ENCODE measurements around the gene HNRNPA2B1.
"Not testable (repeated sequence)": the region's sequence is repeated elsewhere in the genome, so short reads cannot be mapped to it uniquely, and the experiment has no call there.

Gene HNRNPA2B1

DNA sequence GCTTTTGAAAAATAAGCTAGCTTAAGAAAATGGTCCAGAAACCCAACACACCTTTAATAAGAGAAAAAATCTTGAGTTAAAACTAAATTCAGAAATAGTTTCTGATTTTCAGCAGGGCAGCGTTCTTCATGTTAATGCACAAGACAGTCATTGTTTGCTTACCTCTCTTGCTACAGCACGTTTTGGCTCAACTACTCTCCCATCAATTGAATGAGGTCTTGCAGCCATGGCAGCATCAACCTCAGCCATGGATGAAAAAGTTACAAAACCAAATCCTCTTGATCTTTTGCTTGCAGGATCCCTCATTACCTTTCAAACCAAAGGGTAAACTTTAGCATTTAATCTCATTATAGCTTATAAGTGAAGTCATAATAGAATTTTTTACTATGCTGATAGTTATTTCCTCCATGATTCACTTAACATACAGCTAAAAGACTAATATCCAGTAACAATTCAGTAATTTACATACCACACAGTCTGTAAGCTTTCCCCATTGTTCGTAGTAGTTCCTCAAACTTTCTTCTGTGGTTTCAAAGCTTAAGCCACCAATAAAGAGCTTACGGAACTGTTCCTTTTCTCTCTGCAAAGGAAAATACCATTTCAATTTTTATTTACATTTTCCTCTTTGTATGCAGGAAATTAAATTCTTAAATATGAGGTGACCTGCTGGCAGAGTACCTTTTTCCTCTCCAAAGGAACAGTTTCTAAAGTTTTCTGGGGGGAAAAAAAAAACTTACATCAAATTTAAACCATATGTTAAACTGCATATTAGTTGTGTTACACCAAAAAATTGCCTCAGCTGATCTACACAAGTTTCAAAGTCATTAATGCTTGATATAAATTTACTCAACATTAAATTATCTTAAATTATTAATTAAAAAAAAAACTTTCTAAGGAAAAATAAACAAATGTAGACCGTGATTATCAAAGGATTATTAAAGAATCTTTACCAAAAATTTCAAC is 3.1 kb downstream of the HNRNPA2B1 start:
- DNase-seq: no peak

DNA sequence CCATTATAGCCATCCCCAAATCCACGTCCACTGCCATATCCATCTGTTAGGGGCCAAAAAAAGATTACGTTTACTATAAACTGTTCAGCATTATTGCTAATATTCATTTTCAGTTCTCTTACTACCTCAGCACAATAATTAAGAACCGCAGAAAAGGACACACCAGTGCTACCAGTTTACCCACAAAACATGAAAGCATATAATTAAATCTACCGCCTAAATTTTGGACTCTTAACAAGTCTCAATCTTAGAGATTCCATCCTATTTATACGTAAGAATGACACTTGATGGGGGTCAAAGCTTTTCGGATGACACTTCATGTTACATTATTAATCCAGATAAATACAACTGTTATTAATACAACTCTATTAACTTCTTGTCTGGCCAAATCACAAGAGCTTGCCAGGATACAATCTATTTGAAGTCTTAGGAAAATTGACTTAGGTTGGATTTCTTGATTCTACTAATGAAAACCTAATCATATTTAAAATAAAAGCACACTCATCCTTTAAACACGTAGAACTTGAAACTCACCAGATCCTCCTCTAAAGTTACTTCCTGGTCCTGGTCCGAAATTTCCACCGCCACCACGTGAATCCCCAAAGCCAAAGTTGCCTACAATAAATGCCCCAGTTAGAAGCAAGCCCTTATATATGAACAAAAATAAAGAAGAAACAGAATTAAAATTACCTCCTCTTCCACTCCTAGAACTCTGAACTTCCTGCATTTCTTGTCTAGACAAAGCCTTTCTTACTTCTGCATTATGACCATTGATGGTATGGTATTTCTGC is 4.5 kb downstream of the HNRNPA2B1 start:
- DNase-seq: no peak

DNA sequence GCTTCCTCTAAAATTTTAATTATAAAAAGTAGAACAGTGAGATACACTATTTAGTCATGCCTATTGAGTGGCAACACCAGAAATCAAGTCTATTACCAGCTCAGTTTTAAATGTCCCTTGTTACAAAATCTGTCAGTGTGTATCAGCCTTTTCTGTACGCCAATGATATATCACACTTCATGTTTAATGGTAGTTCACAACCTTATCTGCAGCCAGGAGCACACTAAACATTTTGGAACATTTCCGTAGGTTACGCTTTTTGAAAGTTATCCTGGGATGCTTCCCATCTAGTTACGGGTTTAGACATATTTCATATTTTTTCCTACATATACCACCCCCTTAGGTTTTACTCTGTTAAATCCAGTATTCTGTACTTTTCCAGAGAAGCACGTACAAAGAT is 5.4 kb downstream of the HNRNPA2B1 start:
- no peak for DNase-seq

DNA sequence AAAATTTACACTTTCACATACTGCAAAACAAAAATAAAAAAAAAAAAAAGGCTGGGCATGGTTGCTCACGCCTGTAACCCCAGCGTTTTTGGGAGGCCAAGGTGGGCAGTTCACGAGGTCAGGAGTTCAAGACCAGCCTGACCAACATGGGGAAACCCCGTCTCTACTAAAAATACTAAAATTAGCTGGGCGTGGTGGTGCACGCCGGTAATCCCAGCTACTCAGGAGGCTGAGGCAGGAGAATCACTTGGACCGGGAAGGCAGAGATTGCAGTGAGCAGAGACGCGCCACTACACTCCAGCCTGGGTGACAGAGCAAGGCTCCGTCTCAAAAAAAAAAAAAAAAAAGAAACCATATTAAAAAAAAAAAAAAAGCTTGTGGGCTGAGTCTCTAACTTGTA is 5.8 kb downstream of the HNRNPA2B1 start:
- not testable (repeated sequence) for DNase-seq

GRCh38 chr7:26193432-26194207 is 6.9 kb downstream of the HNRNPA2B1 start:
- DNase-seq: no peak

DNA sequence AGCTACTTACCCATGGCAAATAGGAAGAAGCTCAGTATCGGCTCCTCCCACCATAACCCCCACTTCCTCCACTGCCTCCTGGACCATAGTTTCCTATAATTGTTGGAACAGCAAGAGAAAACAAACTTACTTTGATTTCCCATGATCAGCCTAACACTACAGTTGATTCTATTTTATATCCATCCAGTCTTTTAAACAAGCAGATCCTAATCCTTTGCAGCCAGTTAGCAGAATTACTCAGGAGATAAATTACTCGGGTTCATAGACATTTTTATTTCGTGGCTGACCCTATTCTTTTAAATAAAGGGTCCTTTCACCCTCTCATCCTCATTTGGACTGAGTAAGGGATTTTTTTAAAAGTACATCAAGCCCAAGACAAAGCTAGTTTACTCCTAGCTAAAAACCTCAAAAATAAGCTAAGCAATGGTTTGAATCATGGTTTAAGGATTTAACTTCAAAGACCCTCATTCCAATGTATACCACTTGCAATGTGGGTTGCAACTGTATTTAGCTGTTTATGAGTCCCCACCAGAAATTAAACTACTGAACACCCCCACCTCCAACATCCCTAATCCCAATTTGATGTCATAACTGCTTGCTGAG is 8.0 kb downstream of the HNRNPA2B1 start:
- no peak for DNase-seq

- DNase-seq: no peak
Measured at GRCh38 chr7:26191974-26192479, 8.5 kb downstream of the HNRNPA2B1 start.

DNA sequence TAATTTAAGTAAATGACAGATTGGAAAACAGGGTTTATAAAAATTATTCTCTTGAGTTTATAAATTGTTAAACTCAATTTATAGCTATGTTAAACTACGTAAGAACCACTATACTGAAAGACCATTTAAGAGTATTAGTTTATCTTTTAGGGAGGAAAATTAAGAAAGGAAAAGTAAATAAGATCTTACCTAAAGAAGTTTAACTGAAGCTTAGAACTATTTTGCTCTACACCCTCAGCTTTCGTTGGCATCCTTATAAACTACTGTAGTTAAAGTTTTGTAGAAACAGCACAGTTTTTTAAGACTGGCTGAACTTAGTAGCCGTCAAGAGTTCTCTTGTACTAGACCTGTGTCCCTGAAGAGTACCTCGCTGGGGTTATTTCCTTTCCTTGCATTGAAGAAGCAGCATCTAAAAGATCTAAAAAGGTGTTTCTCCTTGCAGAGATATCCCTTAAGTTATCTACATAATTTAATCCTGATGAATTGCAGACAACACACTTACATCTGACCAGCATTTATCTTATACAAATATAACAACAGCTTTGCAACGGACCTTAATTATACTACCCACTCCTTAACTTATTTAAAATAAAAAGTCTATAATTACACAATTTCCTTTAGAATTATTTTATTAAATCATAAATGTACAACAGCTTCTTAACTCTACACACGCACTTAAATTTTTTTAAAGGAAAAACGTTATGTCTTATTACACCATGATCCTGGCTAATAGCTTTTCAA is 9.1 kb downstream of the HNRNPA2B1 start:
- DNase-seq: no peak

GRCh38 chr7:26190417-26190869 is 10.1 kb downstream of the HNRNPA2B1 start:
- DNase-seq: no peak

DNA sequence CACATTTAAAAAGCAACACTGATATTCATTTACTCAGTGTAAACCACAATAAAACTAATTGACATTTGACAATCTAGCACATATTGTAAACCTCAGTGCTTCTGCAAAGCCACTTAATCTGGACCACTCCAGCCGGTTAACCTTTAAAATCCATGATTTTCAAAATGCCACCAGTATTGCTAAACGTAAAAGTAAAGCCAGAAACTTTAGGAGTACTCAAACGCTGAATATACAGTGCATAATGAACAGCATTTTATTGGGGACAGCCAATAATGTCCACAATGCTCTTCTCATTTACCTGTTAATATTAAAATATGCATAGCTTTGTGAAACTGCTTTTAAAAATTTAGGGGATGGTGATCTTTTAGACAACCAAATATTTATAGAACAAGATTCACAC is 10.8 kb downstream of the HNRNPA2B1 start:
- DNase-seq: no peak

GRCh38 chr7:26188957-26189541 is 11.5 kb downstream of the HNRNPA2B1 start:
- DNase-seq: no peak

DNA sequence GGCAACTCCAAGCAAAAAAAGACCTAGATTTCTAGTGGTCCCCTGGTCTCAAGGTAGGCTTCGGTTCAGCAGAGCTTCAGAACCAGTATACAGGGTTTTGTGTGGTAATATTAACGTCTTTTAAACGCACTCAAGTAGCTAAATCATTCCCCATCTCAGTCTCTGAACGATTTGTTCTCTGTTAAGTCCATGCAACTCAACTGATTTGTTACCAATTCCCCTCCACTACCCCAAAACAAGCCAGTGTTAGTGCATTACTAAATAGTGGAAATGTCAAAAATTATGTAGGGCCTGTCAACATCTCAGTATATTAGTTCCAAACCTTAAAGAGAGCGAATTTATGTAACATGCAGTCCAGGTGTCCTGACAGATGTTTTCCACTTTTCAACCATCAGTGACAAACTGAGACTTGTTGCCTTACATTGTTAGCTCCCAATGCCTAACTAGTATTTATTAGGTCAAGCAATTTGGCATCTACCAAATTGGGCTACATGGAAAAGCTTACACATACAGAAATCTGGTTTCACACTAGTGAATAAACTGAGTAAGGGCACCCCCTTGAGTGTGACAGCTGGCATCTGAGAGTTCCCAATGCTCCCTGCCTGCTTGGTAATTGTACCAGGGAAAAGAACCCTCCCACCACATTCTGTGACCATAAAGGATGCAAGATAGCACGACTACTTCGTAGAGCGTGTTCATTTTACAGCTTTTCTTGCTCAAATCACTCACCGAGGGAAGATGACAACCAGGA is 12.2 kb downstream of the HNRNPA2B1 start:
- DNase-seq: no peak

- no peak for DNase-seq
Measured at GRCh38 chr7:26187380-26188205, 13.0 kb downstream of the HNRNPA2B1 start.

DNA sequence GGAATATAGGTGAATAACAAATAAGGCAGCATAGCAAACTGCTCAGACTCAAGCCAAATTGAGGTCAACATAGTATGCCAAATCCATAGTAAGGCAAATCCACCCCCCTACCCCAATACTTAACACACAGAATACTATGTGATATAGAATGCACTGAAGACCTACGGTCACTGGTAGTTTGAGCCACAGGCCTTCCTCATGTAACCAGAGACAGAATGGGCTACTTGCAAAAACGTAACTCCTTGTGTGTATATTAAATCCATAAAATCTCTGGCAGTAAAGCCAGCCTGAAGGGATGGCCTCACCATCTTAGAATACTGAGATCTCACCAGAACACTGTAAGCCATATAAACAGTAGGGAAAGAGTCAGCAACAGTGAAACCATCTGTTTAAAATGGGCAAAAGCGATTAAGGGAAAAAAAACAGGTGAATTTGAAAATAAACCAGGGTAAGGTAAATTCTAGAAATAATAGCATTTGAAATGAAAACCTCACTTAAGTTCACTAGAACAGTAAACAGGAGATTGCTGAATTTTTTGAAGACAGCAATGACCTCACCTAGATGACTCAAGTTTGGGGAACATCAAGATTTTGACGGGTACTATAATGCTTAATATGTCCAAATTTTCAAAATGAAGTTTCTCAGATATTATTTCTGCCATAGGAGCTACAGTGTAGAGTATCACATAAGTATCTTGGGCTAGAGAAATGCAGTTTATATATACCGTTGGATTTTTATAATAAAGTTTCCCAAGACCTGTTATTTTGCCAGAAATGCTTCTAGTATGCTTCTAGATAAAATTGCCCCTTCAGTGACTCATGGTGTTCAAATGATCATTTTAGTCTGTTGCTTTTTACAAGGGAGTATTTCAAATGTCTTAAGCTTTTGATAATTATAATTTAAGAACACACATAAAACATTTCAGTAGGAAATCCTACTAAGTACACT is 13.9 kb downstream of the HNRNPA2B1 start:
- DNase-seq: no peak

GRCh38 chr7:26185844-26186180 is 14.7 kb downstream of the HNRNPA2B1 start:
- no peak for DNase-seq

GRCh38 chr7:26185131-26185843 is 15.3 kb downstream of the HNRNPA2B1 start:
- no peak for DNase-seq

DNA sequence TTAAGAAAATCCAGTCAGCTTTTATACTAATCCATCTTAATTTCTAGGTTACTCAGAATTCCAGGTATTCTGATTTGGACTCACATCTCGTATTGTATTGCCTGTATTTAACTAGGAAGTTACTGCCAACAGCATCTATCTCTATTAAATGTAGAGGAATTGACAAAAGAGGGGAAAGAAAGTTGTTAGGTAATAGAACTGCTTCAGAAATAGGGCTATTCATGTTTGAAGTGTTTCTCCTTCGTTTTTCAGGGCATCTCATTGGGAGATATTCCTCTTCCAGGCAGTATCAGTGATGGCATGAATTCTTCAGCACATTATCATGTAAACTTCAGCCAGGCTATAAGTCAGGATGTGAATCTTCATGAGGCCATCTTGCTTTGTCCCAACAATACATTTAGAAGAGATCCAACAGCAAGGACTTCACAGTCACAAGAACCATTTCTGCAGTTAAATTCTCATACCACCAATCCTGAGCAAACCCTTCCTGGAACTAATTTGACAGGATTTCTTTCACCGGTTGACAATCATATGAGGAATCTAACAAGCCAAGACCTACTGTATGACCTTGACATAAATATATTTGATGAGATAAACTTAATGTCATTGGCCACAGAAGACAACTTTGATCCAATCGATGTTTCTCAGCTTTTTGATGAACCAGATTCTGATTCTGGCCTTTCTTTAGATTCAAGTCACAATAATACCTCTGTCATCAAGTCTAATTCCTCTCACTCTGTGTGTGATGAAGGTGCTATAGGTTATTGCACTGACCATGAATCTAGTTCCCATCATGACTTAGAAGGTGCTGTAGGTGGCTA is 16.1 kb downstream of the HNRNPA2B1 start:
- not testable (repeated sequence) for DNase-seq

Data from DMS153 (cell line).